HG02938 (cell line): ENCODE results near the gene MYRF.

Source experiments
- ATAC-seq: cut with Tn5 transposase; IDR thresholded peaks from one replicate; pipeline ENCODE4 v1.9.1; 2021; ENCODE audit warnings: mild to moderate bottlenecking, moderate library complexity; ENCODE audit not compliant: unreplicated experiment

Gene MYRF

GRCh38 chr11:61738776-61739175 lies 13.7 kb upstream of the MYRF start:
- ATAC-seq: no peak

GRCh38 chr11:61739413-61739812 lies 13.0 kb upstream of the MYRF start:
- ATAC-seq: no peak

GRCh38 chr11:61739966-61740365 lies 12.5 kb upstream of the MYRF start:
- no peak for ATAC-seq

- ATAC-seq: no peak
These were observed 10.0 kb upstream of the MYRF start for GRCh38 chr11:61742391-61742790.

- ATAC-seq: no peak
These were observed 8.8 kb upstream of the MYRF start for GRCh38 chr11:61743486-61744095.

- no peak for ATAC-seq
These were observed 8.3 kb upstream of the MYRF start for GRCh38 chr11:61744181-61744580.

GRCh38 chr11:61744609-61745156 lies 7.8 kb upstream of the MYRF start:
- no peak for ATAC-seq

- ATAC-seq: no peak
These were observed 6.5 kb upstream of the MYRF start for GRCh38 chr11:61745781-61746441.

- ATAC-seq: no peak
These were observed 5.8 kb upstream of the MYRF start for GRCh38 chr11:61746442-61747191.

- no peak for ATAC-seq
These were observed 5.1 kb upstream of the MYRF start for GRCh38 chr11:61747192-61747966.

GRCh38 chr11:61747967-61748285 lies 4.5 kb upstream of the MYRF start:
- ATAC-seq: no peak

GRCh38 chr11:61749591-61750217 lies 2.7 kb upstream of the MYRF start:
- ATAC-seq: no peak

- no peak for ATAC-seq
These were observed 1.7 kb upstream of the MYRF start for GRCh38 chr11:61750631-61751273.

- ATAC-seq: no peak
These were observed 1.1 kb upstream of the MYRF start for GRCh38 chr11:61751384-61751783.

- no peak for ATAC-seq
These were observed 587 bp downstream of the MYRF start for GRCh38 chr11:61752925-61753521.

- ATAC-seq: no peak
These were observed 1.2 kb downstream of the MYRF start for GRCh38 chr11:61753672-61754071.

GRCh38 chr11:61754534-61755482 lies 2.4 kb downstream of the MYRF start:
- no peak for ATAC-seq

- no peak for ATAC-seq
These were observed 3.7 kb downstream of the MYRF start for GRCh38 chr11:61756147-61756451.
